Measurements from ENCODE around the gene BPIFB4. TPM values are rescaled to one million over a fixed set of nuclear protein-coding genes. Genes with fewer than 3 reads are reported as not detected.

BPIFB4 gene
- total and polyA plus RNA-seq, 2 donors (not counting 3 experiments of a cell fraction or from before 2014, with no cell fraction given) = not detected

DNA sequence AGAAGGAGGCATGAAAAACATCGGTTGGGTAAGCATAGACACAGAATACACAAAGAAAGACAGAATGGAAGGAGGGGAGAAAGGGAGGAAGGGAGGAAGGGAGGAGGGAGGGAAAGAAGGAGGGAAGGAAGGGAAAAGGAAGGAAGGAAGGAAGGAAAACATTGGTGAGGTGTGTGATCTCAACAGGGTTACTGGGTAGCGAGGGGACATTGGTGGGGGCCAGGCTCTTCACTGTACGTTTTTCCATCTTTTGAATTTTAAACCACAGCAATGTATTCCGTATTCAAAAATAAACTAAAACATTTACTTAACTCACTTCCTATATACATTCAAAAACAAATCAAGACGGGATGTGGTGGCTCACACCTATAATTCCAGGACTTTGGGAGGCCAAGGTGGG lies 67.9 kb downstream of the BPIFB4 start:
- Histone ChIP-seq H3K79me2 (ENCODE audit: control insufficient read depth, insufficient read depth, low read length) (no peaks in the 10 kb centered on the region), H3K27me3 (ENCODE audit: control insufficient read depth in 2 of 2, insufficient read depth in 2 of 2, low read length in 2 of 2) (no peaks in the 10 kb centered on the region), H3K9me1 (replicated peaks; ENCODE audit: control insufficient read depth, extremely low read depth, insufficient read depth, low read length) (no peaks in the 10 kb centered on the region), H3K36me3 (ENCODE audit: control insufficient read depth in 2 of 2, extremely low read depth in 1 of 2, insufficient read depth in 2 of 2, low read length in 2 of 2) (no peaks in the 10 kb centered on the region), H3K4me3 (replicated peaks in 1 of 3; ENCODE audit: insufficient read depth in 1 of 3, low read depth in 1 of 3, low read length in 3 of 3) (no peak overlapping the region), H3K9me3 (replicated peaks; ENCODE audit: control insufficient read depth, insufficient read depth, low read length) (no peaks in the 10 kb centered on the region), H3K4me2 (ENCODE audit: insufficient read depth, low read length) (no peak overlapping the region), H3K4me1 (ENCODE audit: control insufficient read depth, extremely low read depth, insufficient read depth, low read length) (no peaks in the 10 kb centered on the region), H3K9ac (replicated peaks; ENCODE audit: extremely low read depth, insufficient read depth, low read length) (no peak overlapping the region), H2AFZ (ENCODE audit: low read depth, low read length) (no peak overlapping the region), H3K27ac (ENCODE audit: insufficient read depth, low read depth, low read length) (no peak overlapping the region), H4K20me1 (replicated peaks; ENCODE audit: control insufficient read depth, extremely low read depth, insufficient read depth, low read length) (no peaks in the 10 kb centered on the region)
- DNase-seq (ENCODE audit: low read depth, low spot score) (no peak), FAIRE-seq (no peak)
- CTCF ChIA-PET = no interaction called here
- dilution Hi-C loops (cut with MboI; ENCODE audit: extremely low pct_ligation_motif_present, low sequenced_read_pairs) (no loop called here), intact Hi-C loops (cut with micrococcal nuclease) (no loop called here)
- POLR2A ChIA-PET = no interaction called here
- BruUV-seq (replicated peaks) = no TSS peak
- TF ChIP-seq MYC (IDR thresholded peaks at IDR 0.05; ENCODE audit: low read depth, low read length) = no peak
- no peak for TF ChIP-seq POLR2AphosphoS5 (IDR thresholded peaks at IDR 0.05; ENCODE audit: insufficient read depth, low read depth, low read length)
- TF ChIP-seq POLR2A (IDR thresholded peaks at IDR 0.05; ENCODE audit: low read depth, low read length) = no peak
- TF ChIP-seq, protein P1, sequence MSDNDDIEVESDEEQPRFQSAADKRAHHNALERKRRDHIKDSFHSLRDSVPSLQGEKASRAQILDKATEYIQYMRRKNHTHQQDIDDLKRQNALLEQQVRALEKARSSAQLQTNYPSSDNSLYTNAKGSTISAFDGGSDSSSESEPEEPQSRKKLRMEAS (IDR thresholded peaks at IDR 0.05; ENCODE audit: insufficient read depth, insufficient read length) = no peak
- TF ChIP-seq JUN (IDR thresholded peaks at IDR 0.05; ENCODE audit: borderline replicate concordance, insufficient read depth, insufficient read length, low read depth) = no peak
- TF ChIP-seq, protein P2, sequence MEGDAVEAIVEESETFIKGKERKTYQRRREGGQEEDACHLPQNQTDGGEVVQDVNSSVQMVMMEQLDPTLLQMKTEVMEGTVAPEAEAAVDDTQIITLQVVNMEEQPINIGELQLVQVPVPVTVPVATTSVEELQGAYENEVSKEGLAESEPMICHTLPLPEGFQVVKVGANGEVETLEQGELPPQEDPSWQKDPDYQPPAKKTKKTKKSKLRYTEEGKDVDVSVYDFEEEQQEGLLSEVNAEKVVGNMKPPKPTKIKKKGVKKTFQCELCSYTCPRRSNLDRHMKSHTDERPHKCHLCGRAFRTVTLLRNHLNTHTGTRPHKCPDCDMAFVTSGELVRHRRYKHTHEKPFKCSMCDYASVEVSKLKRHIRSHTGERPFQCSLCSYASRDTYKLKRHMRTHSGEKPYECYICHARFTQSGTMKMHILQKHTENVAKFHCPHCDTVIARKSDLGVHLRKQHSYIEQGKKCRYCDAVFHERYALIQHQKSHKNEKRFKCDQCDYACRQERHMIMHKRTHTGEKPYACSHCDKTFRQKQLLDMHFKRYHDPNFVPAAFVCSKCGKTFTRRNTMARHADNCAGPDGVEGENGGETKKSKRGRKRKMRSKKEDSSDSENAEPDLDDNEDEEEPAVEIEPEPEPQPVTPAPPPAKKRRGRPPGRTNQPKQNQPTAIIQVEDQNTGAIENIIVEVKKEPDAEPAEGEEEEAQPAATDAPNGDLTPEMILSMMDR (IDR thresholded peaks at IDR 0.05; ENCODE audit: extremely low read depth in 1 of 2, insufficient read depth in 1 of 2, low read depth in 1 of 2, low read length in 2 of 2) = no peak
- no peak for TF ChIP-seq EZH2 (IDR thresholded peaks at IDR 0.05; ENCODE audit: borderline replicate concordance, low read depth, low read length, severe bottlenecking)
